ENCODE measurements around the gene PIK3R2.

The PIK3R2 gene

DNA sequence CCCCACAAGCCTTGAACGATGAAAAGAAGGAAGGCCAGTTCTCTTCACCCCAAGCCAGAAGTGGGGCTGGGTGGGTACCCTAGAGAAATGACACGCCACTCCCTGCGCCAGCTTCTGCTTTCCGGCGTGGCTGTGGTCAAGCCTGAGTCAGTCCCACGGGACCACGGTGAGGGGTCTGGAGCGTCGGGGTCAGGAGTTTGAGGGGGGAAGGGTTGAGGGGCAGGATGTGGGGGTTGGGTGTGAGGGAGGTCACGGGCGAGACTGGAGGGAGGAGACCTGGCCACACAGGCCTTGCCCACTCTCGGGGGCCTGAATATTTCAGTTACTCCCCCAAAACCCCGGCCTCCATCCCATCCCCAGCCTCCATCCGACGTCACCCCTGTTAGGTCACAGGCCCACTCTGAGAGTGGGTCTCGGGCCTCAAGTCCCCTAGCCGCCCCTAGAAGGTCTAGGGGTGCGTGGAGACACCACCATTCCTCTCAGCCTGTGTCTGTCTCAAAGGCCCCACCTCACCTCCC, 20.1 kb downstream of the PIK3R2 start:
- DNase-seq (ENCODE audit: low read depth in 2 of 2) = no peak

DNA sequence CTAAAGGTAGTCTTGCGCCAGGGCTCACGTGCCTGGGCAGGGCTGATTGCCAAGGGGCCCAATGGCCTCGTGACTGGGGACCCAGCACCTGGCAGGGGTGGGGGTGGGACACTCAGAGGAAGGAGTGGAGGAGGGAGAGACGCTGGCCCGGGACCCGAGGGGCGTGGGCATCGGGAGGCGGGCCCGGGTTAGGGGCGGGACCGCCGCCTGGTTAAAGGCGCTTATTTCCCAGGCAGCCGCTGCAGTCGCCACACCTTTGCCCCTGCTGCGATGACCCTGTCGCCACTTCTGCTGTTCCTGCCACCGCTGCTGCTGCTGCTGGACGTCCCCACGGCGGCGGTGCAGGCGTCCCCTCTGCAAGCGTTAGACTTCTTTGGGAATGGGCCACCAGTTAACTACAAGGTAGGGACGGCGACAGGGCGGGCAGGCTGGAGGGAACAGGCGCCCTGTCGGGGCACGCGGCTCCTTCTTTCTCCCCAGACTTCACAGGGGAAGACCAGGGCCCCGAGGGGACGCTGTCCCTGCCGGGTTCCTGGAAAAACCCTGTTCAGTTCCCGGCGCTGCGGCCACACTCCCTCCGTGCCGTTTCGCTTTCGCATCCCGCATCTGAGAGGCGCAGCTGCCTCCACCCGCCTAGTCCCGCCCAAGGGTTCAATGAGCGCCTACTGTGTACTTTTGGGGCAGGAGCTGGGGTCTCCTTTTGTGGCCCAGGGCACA, 20.8 kb downstream of the PIK3R2 start, which contains the start of gene IFI30:
IFI30 (plus strand) TSS at position 242 of the 717 bp plus-strand sequence; CDS start at position 271, 29 bp downstream.
- DNase-seq (ENCODE audit: low read depth in 2 of 2) = no peak

DNA sequence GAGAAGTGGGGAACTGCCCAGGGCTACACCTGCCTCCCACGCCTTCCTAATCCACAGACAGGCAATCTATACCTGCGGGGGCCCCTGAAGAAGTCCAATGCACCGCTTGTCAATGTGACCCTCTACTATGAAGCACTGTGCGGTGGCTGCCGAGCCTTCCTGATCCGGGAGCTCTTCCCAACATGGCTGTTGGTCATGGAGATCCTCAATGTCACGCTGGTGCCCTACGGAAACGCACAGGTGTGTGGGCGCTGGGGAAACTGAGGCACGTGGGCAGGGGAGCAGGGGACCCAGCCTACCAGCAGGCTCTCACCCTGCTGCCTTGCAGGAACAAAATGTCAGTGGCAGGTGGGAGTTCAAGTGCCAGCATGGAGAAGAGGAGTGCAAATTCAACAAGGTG, 22.0 kb downstream of the PIK3R2 start:
- DNase-seq (ENCODE audit: low read depth in 2 of 2) = no peak

DNA sequence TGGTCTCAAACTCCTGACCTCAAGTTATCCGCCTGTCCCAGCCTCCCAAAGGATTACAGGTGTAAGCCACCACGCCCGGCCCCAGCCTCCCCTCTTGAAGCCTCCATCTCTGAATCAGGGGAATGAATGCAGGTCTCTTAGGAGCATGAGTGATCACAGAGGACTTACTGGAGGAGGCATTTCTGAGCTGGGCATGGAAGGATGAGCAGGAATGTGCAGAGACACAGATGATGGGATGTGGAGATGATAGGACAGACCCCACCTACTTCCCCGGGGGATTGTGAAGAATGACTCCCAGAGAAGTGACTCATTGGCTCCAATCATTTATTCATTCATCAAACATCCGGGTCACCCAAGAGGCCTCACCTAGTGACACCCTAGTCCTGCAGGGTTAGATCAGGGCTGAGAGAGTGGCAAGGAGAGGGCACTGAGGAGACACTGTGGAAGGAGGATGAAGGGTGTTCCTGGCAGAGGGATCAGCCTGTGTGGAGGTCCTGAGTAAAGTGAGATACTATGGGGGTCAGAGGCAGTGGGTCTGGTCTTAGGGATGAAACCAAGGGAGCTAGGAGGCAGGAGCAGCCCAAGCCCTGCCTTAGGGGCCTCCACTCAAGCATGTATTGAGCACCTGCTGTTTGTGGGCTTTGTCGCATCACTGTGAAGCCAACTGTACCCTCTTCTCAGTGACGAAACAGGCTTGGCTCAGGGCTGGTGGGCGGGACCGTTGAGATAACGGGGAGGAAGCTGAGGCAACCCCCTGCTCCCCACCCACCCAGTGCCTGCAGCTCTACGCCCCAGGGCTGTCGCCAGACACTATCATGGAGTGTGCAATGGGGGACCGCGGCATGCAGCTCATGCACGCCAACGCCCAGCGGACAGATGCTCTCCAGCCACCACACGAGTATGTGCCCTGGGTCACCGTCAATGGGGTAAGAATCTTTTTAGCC, 23.7 kb downstream of the PIK3R2 start:
- no peak for DNase-seq (ENCODE audit: low read depth in 2 of 2)

DNA sequence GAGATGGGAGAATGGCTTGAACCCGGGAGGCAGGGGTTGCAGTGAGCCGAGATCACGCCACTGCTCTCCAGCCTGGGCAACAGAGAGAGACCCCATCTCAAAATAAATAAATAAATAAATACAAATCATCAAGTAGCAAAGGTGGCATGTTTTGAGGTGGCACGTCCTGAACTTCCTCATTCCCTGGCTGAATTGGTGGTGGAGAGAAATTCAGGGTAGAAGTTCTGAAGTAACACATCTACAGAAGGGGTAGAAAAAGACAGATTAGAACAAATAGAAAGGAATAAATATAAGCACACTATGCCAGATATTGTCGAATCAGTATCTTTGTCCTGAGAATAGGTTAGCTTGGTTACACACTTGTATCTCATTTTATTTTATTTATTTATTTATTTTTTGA, 27.0 kb downstream of the PIK3R2 start:
- DNase-seq (ENCODE audit: low read depth in 2 of 2) = no peak

DNA sequence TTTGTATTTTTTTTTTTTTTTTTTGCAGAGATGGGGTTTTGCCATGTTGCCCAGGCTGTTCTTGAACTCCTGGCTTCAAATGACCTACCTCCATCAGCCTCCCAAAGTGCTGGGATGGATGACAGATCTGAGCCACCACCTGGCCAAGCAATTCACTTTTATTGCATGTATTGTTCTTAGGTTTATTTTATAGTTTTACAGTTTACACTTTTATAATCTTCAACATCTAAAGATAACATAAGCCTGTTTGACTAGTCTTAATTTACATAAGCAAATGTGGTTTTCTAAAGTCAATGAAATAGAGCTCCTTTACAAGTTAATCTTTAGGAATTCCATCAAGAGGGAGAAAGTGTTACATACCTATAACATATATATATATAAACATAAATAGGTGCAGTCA, 30.6 kb downstream of the PIK3R2 start:
- no peak for DNase-seq (ENCODE audit: low read depth in 2 of 2)

DNA sequence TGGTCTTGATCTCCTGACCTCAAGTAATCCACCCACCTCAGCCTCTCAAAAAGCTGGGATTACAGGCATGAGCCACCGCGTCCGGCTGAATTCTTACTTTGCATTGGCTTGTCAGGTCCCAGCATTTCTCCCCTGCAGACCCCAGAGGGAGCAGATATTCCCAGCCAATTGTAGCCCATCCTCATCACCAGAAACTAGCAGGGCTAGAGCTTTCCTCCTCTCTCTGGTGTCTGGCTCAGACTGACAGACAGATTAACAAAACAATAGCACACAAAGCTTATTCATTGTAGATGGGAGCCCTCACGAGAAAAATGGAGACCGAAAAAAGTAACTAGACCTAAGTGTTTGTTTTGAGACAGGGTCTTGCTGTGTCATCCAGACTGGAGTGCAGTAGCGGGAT, 32.6 kb downstream of the PIK3R2 start:
- no peak for DNase-seq (ENCODE audit: low read depth in 2 of 2)

DNA sequence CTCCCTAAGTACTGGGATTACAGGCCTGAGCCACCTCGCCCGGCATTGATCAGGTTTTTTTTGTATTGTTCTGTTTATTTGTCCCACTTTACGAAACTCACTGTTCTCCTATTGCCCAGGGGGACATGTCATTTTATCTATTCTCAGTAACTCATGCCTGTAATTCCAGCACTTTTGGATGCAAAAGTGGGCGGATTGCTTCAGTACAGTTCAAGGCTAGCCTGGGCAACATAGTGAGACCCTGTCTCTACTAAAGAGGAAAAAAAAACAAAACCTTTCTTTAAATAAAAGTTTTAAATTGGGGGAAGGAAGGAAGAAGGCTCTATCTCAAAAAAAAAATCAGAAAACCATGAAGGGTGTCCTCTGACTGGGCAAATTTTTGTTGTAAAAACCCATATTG, 37.3 kb downstream of the PIK3R2 start:
- DNase-seq (ENCODE audit: low read depth in 2 of 2) = no peak

DNA sequence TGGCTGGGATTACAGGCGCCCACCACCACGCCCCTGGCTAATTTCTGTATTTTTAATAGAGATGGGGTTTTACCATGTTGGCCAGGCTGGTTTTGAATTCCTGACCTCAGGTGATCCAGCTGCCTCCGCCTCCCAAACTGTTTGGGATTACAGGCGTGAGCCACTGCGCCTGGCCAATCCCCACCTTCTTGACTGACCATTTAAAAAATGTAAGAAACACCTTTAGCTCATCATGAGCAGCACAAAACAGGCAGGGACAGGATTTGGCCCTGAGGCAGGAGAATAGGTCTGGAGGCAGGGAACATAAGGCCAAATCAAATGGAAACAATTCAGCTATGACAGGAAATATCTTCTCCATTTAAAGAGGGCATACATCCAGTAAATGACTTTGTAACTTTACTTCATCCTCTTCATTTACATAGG, 38.7 kb downstream of the PIK3R2 start:
- DNase-seq (ENCODE audit: low read depth in 2 of 2) = no peak

DNA sequence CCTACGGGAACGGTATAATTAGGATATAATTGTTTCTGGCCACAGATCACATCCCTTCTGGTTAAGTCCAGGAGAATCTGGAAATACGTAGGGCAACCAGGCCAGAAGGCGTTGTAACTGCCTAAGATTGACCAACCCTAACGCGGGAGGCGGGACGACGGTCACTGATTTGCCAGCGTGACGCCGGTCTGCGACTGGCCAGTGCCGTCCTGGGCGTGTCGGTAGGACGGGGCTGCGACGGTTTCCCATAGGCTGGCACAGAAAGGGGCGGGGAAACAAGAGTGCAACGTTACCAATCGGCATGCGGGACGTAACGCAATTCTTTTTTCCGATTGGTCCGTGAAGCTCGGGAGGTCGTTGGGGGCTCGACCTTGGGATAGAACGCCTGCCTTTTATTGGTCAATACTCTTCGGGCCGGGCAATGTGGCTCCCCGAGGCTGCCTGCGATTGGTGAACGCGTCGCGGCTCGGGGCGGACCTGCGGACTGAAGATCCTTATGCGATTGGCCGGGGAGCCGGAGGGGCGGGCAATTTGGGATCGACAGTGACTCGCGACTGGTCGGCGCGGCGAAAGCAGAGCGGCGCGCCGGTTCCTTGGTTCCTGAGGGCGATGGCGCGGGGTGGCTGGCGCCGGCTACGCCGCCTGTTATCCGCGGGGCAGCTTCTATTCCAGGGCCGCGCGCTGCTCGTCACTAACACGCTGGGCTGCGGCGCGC, 39.9 kb downstream of the PIK3R2 start, which contains the start of gene MPV17L2:
MPV17L2 (plus strand) TSS at position 546 of the 715 bp plus-strand sequence; CDS start at position 610, 64 bp downstream.
- DNase-seq (ENCODE audit: low read depth in 2 of 2) = peak; percentile 94 to 96

DNA sequence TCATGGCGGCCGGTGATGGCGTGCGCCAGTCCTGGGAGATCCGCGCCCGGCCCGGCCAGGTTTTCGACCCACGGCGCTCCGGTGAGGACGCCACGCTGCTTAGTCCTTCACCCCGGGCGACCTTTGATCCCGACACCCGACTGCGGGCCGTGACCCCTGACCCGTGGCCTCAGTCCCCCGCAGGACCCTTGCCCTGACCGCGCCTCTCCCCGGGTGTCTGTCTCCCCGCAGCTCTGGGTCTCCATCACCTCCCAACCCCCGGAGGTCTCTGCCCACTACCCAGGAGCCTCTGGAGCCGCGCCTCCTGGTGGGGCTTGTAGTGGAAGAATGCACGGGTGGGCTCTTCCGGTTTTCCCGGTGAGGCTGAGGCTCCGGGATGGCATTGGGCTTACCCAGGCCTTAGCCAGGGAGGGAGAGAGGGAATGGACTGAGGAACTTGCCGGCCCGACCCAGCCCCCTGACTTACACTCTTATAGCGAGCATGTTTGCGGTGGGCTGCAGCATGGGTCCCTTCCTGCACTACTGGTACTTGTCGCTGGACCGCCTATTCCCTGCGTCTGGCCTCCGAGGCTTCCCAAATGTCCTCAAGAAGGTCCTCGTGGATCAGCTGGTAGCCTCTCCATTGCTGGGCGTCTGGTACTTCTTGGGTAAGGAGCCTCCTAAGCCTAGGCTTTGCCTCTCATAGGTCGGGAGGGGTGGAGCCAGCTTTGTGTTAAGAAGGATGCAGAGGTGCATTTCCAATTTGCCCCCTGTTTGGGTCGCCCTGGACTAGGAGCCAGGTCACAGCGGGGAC, 40.6 kb downstream of the PIK3R2 start:
- DNase-seq (ENCODE audit: low read depth in 2 of 2) = no peak

DNA sequence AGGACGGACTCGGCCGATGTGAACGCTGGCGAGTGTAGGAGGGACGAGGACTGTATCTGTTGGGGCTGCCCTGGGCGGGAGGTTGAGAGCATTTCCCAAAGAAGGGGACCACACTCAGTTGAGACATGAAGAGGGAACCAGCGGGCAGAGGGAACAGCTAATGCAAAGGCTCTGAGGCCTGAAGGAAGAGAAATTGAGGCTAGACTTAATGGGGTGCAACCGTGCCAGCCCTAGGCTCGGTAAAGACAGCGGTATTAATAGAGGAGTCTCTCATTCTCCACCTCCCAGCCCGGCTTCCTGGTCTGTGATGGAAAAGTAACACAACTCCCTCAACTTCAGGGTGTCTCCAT, 41.2 kb downstream of the PIK3R2 start:
- DNase-seq (ENCODE audit: low read depth in 2 of 2) = no peak

DNA sequence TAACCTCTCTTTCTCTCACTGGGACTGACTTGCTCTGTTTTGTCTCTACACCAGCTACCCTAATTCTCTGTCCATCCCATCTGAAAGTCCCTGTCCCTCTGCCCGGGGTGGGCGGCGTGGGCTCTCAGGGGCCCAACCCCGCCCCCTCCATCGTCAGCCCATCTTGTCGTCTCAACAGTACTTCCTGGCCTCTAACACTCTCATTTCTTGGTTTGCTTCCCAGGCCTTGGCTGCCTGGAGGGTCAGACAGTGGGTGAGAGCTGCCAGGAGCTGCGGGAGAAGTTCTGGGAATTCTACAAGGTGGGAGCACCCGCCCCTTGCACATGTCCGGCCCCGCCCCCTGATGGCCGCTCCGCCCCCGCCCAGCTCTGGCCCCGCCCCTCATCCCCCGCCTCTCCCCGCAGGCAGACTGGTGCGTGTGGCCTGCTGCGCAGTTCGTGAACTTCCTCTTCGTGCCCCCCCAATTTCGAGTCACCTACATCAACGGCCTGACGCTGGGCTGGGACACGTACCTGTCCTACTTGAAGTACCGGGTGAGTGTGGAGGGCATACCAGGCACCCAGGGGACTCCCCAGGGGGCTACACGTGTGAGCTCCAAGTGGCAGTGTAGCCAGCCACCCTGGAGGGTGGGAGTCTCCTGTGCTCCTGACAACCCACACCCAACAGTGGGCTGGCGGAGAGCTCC, 41.7 kb downstream of the PIK3R2 start:
- DNase-seq (ENCODE audit: low read depth in 2 of 2) = no peak

DNA sequence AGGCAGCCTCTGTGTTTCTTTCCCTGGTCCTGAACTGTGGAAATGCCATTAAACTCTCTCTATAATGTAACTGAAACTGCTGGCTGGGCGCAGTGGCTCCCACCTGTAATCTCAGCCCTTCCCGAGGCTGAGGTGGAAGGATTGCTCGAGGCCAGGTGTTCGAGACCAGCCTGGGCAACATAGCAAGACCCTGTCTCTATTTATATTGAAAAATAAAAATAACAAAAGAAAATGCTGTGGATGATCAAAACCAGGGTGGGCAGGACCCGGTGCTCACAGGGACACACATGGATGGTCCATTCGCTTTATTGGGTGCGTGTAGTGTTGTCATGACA, 43.5 kb downstream of the PIK3R2 start:
- DNase-seq (ENCODE audit: low read depth in 2 of 2) = no peak

DNA sequence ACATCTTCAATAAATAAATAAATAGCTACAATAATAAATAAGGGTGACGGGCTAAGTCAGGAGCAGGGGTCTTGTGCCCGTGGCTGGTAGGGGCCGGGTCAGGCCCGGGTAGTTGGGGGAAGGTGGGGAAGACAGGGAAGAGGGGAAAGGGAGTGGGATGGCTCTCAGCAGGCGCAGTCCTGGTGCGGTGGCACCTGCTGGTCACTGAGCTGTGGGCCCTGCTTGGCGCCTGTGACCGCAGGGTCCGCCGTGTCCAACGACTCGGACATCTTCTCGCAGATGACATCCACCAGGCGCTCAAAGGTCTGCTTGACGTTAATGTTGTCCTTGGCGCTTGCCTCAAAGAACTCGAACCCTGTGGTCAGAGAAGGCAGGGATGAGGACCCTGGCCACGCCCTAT, 44.3 kb downstream of the PIK3R2 start:
- no peak for DNase-seq (ENCODE audit: low read depth in 2 of 2)

DNA sequence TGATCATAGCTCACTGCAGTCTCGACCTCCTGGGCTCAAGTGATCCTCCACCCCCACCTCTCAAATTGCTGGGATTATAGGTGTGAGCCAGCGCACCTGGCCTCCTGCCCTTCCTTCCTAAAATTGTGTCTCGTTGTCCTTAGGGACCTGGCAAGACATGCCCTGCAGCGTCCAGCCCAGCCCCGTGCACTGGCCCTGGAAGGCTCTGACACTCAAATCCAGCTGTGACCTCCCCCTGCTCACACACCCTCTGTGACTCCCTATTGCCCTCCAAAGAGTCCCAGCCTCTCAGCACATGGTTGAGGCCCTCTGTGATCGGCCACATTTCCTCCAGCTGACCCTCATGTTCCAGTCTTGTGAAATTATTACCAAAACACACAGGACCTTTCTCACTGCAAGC, 45.0 kb downstream of the PIK3R2 start:
- DNase-seq (ENCODE audit: low read depth in 2 of 2) = no peak

DNA sequence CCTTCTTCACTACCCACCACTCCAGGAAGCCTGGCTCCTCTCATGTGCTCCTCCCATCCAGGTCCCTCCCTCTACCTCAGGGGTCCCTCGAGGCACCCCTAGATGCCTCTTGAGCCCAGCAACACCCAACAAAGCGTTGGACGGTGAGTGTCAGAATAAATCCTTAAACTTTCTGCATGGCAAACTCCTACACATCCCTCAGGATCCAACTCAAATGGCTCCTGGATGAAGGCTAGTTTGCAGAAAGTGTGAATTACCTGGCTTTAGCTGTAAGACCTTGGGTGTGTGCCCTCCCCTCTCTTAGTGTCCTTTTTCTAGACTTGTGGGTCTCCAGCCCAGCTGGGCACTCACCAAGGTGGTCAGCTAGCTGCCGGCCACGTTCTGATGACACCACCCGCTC, 45.4 kb downstream of the PIK3R2 start:
- no peak for DNase-seq (ENCODE audit: low read depth in 2 of 2)

DNA sequence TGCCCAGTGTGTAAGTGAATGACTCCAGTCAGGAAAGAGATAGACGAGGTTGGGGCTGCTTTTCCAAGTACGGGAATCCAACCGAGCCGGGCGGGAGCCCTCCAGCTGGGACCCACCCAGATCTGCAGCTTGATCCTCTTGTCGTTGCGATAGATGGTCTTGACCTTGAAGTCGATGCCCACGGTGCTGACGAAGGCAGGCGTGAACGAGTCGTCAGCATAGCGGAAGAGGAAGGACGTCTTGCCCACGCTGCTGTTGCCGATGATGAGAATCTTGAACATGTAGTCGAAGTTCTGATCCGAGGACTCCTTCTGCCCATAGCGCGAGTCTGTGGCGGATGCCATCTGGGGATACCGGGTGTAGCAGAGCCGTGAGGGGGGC, 49.4 kb downstream of the PIK3R2 start:
- DNase-seq (ENCODE audit: low read depth in 2 of 2) = no peak

DNA sequence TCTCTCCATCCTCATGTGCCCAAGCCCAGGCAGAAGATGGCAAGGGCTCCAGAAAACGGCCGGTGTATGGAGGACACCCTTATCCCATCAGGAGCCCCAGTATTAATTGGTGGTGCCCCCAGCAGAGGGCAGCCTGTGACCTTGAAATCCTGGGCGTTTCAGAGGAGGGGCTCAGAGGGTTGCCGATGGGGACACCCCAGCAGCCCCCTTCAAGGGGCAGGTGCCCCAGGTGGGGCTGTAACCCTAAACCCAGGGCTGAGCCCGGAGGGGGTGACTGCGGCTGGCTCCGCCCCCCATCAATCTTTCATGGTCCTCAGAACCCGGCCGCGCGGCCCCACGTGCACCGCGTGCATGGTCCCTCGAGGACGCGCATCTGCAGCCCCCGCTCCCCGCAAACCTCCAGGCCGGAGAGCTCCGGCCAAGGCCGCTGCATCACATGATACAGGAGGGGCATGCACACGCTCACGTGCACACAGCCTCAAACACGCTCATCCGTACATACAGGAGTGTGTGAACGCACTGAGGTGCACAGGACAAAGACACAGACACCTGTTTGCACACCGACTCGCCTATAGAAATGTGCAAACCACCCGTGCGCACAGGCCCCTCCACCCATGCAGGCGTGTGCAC, 49.9 kb downstream of the PIK3R2 start:
- no peak for DNase-seq (ENCODE audit: low read depth in 2 of 2)

DNA sequence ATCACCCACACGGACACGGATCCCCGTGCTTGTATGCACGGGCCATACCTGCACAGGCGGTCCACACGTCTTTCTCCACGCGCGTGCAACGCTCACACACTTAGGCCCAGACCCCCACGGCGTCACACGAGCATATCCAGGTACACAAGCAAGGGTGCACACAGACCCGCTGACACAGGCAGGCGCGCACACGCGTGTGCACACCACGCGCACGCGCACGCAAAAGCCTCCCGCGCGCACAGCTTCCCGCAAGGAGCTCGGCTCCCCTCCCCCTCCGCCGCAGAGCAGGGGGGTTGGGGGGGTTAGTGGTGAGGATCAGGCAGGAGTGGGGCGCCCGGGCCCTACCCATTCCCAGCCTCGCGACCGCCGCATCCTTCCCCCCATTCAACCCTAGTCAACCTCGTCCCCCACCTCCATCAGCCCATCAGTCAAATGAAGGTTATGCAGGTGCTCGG, 50.5 kb downstream of the PIK3R2 start:
- DNase-seq (ENCODE audit: low read depth in 2 of 2) = no peak
